Heart right ventricle (tissue), 16 donors: ENCODE data around the gene ATXN1. TPM values are rescaled to one million over a fixed set of nuclear protein-coding genes. Genes with fewer than 3 reads are reported as not detected.

ENCODE experiments used
- ATAC-seq, 8 donors: fragments of 200-7000 bp; cut with Tn5 transposase; one replicate each; pipeline ENCODE4 v1.9.1; 2020; ENCODE audit warnings: mild to moderate bottlenecking in 8 of 8, moderate library complexity in 8 of 8, moderate number of reproducible peaks in 1 of 8
- DNase-seq, 2 donors: peaks; one replicate each; pipeline ENCODE4 v3.0.0-alpha.2; 2020
- H3K27ac ChIP-seq, 10 donors: fragments of 200-600 bp; sonication (generic) in 2 of 10; one replicate each; pipeline versions ENCODE4 v1.5.0 to v1.8.0; 2020 to 2022; ENCODE audit warnings: mild to moderate bottlenecking in 3 of 10
- H3K27me3 ChIP-seq, 7 donors: fragments of 200-600 bp; one replicate each; pipeline ENCODE4 v1.8.0; 2021 to 2022; ENCODE audit warnings: mild to moderate bottlenecking in 2 of 7
- H3K36me3 ChIP-seq, 9 donors: fragments of 200-600 bp; sonication (generic) in 1 of 9; one replicate each; pipeline versions ENCODE4 v1.5.0 to v1.8.0; 2020 to 2022; ENCODE audit warnings: mild to moderate bottlenecking in 2 of 9
- H3K4me1 ChIP-seq, 9 donors: fragments of 200-600 bp; sonication (generic) in 1 of 9; one replicate each; pipeline versions ENCODE4 v1.5.0 to v1.8.0; 2020 to 2022; ENCODE audit warnings: mild to moderate bottlenecking in 4 of 9
- H3K4me3 ChIP-seq, 10 donors: fragments of 200-600 bp; sonication (generic) in 2 of 10; one replicate each; pipeline versions ENCODE4 v1.5.0 to v1.8.0; 2020 to 2022; ENCODE audit warnings: mild to moderate bottlenecking in 7 of 10, moderate library complexity in 2 of 10
- H3K9me3 ChIP-seq, 11 donors: fragments of 200-600 bp in 10 of 11; sonication (generic) in 2 of 11; one replicate each; pipeline versions ENCODE4 v1.5.0 to v1.8.0; 2013 to 2022; ENCODE audit warnings: mild to moderate bottlenecking in 2 of 11, control low read depth in 1 of 11, moderate library complexity in 1 of 11
- WGBS, 2 donors: extraction: QIAGEN DNeasy Blood & Tissue Kit; methylation state at CpG; one replicate each; pipeline ENCODE4 v1.1.7; 2013; ENCODE audit warnings: inconsistent platforms in 1 of 2; 5-methylcytosine and 5-hydroxymethylcytosine counted together
- intact Hi-C, 10 donors: fragments of 100-400 bp; cut with DNase I; formaldehyde crosslinking; loops; one replicate each; pipeline versions ENCODE4 v1.11.1 to v1.14.2; 2022
- polyA plus RNA-seq, 2 donors: library from polyadenylated mRNA; stranded (reverse); fragments of 200-250 nt; gene quantifications; one replicate each; pipeline ENCODE4 v1.2.3, GENCODE V29; 2013
- total RNA-seq, 10 donors: library from RNA; stranded (reverse); fragmentation: NEBNext Ultra II Directional in 3 of 10; extraction: Animal tissue kit (Norgen Biotek cat#: 25700) in 3 of 10; gene quantifications; one replicate each; pipeline versions ENCODE4 v1.2.1 to v1.2.4, GENCODE V29; 2021 to 2023
- TF ChIP-seq, protein P1 (sequence below), 9 donors: fragments of 200-600 bp; sonication (generic) in 2 of 9; IDR thresholded peaks; one replicate each; pipeline versions ENCODE4 v1.5.0 to v1.8.0; 2021 to 2022; ENCODE audit warnings: antibody characterized with exemption in 9 of 9, mild to moderate bottlenecking in 5 of 9, moderate library complexity in 1 of 9
- donor health status: Arrhythmogenic right ventricular cardiomyopathy.
- donor health status: ischemic (EF 13 %, LVEDD 7.1; RV severe dilation, severe dysfunction).
- donor health status: healthy with polysubstance abuse.
- donor health status: DM: no; HTN: yes; CAD: no.
- donor health status: DM: no; HTN: no; CAD: no.
- donor health status: ischemic (EF 25% LVEDD 6.9; RV normal size, moderate dysfunction).
- donor health status: ischemic (EF 25% LVEDD 5.7; RV mildly dilated, moderate dysfunction).
- donor health status: healthy.
- donor health status: DM: yes; HTN: yes; CAD: no.
- donor health status: Ischemic cardiomyopathy.
- donor health status: ischemic (EF 35%, LVEDD 5.7; RV mildly dilated, moderate dysfunction).
- donor health status: nonischemic (EF 11% LVEDD 7.7; RV severe dilation, severe dysfunction).
- donor health status: DM: yes; HTN: yes; CAD: no.
- donor health status: PGD.
- donor health status: ischemic (EF 29% LVEDD 5.4; RV normal size, mild dysfunction).
- donor health status: nonischemic (EF 23%, LVEDD 6.1; RV moderate dilation, normal function).

ATXN1 gene
- total and polyA plus RNA-seq, 12 donors = 4.1 to 46.5 (median 40.3) TPM

DNA sequence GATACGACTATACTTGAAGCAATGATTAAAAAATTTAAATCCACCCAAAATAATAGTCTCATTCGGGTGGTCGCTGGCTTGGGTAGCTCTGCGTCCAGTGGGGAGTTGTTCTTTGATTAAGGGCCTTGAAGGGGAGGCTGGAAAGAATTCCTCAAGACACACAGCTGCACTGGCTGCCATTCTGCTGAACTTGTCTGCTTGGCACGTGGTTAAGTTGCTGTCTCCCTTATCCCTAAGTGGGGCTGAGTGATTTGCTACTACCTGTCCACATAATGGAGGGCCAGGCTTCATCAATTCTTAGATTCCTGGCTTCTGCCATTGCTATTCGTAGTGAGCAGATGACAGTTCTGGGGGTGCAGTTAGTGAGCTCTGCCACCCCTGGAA lies 424.4 kb downstream of the ATXN1 start:
- intact Hi-C loops = loop anchor here in 9 of 10 donors (5.0 to 10.0 kb wide), 8 partner anchors 158 to 748 kb away; partner anchors contain the start of gene ATXN1 (in 4 of the 9)
- WGBS, 2 donors = 55 to 65% methylated on average over 6 of the region's 6 CpGs
- peaks cover 14 to 79% (median 54%) of the 10 kb centered on the region in 9 donors for H3K4me1 ChIP-seq
- H3K4me3 ChIP-seq = no peak overlapping the region
- peak overlapping the region in 5 of 10 donors; percentile 9 to 81 (median 24) for H3K27ac ChIP-seq
- DNase-seq (no peak), ATAC-seq (no peak)
- no peaks in the 10 kb centered on the region for H3K9me3 ChIP-seq
- TF ChIP-seq, protein P1, sequence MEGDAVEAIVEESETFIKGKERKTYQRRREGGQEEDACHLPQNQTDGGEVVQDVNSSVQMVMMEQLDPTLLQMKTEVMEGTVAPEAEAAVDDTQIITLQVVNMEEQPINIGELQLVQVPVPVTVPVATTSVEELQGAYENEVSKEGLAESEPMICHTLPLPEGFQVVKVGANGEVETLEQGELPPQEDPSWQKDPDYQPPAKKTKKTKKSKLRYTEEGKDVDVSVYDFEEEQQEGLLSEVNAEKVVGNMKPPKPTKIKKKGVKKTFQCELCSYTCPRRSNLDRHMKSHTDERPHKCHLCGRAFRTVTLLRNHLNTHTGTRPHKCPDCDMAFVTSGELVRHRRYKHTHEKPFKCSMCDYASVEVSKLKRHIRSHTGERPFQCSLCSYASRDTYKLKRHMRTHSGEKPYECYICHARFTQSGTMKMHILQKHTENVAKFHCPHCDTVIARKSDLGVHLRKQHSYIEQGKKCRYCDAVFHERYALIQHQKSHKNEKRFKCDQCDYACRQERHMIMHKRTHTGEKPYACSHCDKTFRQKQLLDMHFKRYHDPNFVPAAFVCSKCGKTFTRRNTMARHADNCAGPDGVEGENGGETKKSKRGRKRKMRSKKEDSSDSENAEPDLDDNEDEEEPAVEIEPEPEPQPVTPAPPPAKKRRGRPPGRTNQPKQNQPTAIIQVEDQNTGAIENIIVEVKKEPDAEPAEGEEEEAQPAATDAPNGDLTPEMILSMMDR (IDR thresholded peaks at IDR 0.05) = no peak
- H3K36me3 ChIP-seq = no peaks in the 10 kb centered on the region
- no peaks in the 10 kb centered on the region for H3K27me3 ChIP-seq

- Histone ChIP-seq H3K36me3 (no peaks in the 10 kb centered on the region), H3K27me3 (no peaks in the 10 kb centered on the region), H3K9me3 (no peaks in the 10 kb centered on the region), H3K27ac (no peak overlapping the region), H3K4me1 (peaks cover 14 to 82% (median 61%) of the 10 kb centered on the region in 9 donors), H3K4me3 (no peak overlapping the region)
- DNase-seq (no peak), ATAC-seq (no peak)
- 67 to 72% methylated on average over 6 of the region's 6 CpGs for WGBS, 2 donors
- intact Hi-C loops = loop anchor here in 9 of 10 donors (5.0 to 10.0 kb wide), 8 partner anchors 159 to 749 kb away; partner anchors contain the start of gene ATXN1 (in 4 of the 9)
- TF ChIP-seq, protein P1 (IDR thresholded peaks at IDR 0.05) = peak in 1 of 9 donors; percentile 29
Observed at GRCh38 chr6:16336056-16336818, 425.0 kb downstream of the ATXN1 start.

DNA sequence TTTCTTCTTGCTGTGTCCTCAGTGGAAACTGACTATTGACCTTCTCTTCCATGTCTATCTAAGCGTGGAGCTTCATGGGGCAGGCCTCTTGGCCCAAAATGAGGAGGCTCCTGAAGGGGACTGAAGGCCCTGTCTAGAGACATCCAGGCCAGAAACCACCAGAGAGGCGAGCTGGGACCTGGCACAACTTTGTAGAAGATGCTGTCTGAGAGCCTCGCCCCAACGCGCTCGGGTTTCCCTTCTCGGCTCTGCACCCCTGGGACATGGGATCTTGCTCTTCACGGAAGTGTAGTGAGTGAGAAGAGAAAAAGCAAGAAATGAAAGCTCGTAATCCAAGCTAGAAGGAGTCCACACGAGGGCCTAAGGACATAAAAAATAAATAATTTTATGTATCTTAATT lies 426.1 kb downstream of the ATXN1 start:
- DNase-seq (no peak), ATAC-seq (no peak)
- peak overlapping the region in 3 of 10 donors; percentile 28 to 73 (median 52) for H3K27ac ChIP-seq

DNA sequence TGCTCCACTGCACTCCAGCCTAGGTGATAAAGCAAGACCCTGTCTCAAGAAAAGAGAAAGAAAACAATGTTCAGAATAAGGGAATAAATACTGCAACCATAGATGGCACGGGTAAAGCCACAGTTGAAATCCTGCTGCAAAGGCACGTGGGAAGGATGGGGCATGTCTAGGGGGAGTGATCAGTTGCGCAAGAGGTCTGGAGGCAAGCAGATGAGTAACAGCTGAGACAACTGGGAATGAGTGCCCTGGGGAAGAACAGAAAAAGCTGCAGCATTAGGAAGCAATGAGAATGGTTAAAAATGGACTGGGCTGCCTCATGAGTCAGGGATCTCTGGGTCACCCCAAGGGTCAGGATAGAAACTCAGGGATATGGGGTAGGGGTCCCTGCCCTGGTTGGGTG lies 426.6 kb downstream of the ATXN1 start:
- DNase-seq (peak in 1 of 2 donors; percentile 67), ATAC-seq (peak in 5 of 8 donors; percentile 17 to 62 (median 26))
- H3K36me3 ChIP-seq = no peaks in the 10 kb centered on the region
- H3K27me3 ChIP-seq = no peaks in the 10 kb centered on the region
- no peak overlapping the region for H3K4me3 ChIP-seq
- H3K9me3 ChIP-seq = no peaks in the 10 kb centered on the region
- TF ChIP-seq, protein P1 (IDR thresholded peaks at IDR 0.05) = no peak
- intact Hi-C loops = loop anchor here (2.0 to 10.0 kb wide), 12 partner anchors 73 to 753 kb away; partner anchors contain the start of gene ATXN1 (in 8 of the 10)
- peak overlapping the region in 3 of 10 donors; percentile 28 to 73 (median 52) for H3K27ac ChIP-seq
- peaks cover 14 to 85% (median 61%) of the 10 kb centered on the region in 9 donors for H3K4me1 ChIP-seq
- WGBS, 2 donors = 55 to 70% methylated on average over 3 of the region's 3 CpGs

More for the DNA sequence above, 426.1 kb downstream of the ATXN1 start:
- Histone ChIP-seq H3K36me3 (no peaks in the 10 kb centered on the region), H3K4me3 (no peak overlapping the region), H3K9me3 (no peaks in the 10 kb centered on the region), H3K27me3 (no peaks in the 10 kb centered on the region), H3K4me1 (peaks cover 14 to 85% (median 61%) of the 10 kb centered on the region in 9 donors)
- 90 to 93% methylated on average over 10 of the region's 10 CpGs for WGBS, 2 donors
- TF ChIP-seq, protein P1 (IDR thresholded peaks at IDR 0.05) = no peak
- intact Hi-C loops = loop anchor here in 9 of 10 donors (2.0 to 10.0 kb wide), 9 partner anchors 160 to 750 kb away; partner anchors contain the start of gene ATXN1 (in 5 of the 9)
